Measurements from ENCODE around the gene SEMA5B.

- no peak for TF ChIP-seq CTCF (IDR thresholded peaks at IDR 0.05; ENCODE audit: insufficient read depth, low read length, poor library complexity, severe bottlenecking)
- no peak for TF ChIP-seq EZH2phosphoT487 (conservative IDR thresholded peaks at IDR 0.05; ENCODE audit: low read length)
Observed at GRCh38 chr3:122998206-122998605, 29.4 kb downstream of the SEMA5B start.
